Esophagus muscularis mucosa (tissue), 4 donors: ENCODE data around the gene MINK1. TPM values are rescaled to one million over a fixed set of nuclear protein-coding genes. Genes with fewer than 3 reads are reported as not detected.
A peak's percentile ranks its signal among the peaks of the same experiment; 100 is the strongest.

Experiments
- DNase-seq: peaks from one replicate; pipeline ENCODE4 v3.0.0-alpha.2; 2017; ENCODE audit errors: extremely low spot score
- H3K27ac ChIP-seq, 4 donors: fragments of 200-600 bp; sonication (generic); replicated peaks in 1 of 4; 1 replicate in 3 of 4; 2 replicates in 1 of 4; pipeline ENCODE4 v1.5.1; 2016 to 2019; ENCODE audit warnings: mild to moderate bottlenecking in 1 of 4
- H3K27me3 ChIP-seq, 4 donors: fragments of 200-600 bp; sonication (generic); one replicate each; pipeline versions ENCODE4 v1.5.1 to v1.6.0; 2016 to 2019
- H3K36me3 ChIP-seq, 4 donors: fragments of 200-600 bp; sonication (generic); one replicate each; pipeline ENCODE4 v1.5.1; 2016 to 2019
- H3K4me1 ChIP-seq, 4 donors: fragments of 200-600 bp; sonication (generic); one replicate each; pipeline ENCODE4 v1.5.1; 2016 to 2019
- H3K4me3 ChIP-seq, 4 donors: fragments of 200-600 bp; sonication (generic); 1 replicate in 2 of 4; 2 replicates in 2 of 4; pipeline ENCODE4 v1.5.1; 2016 to 2019; ENCODE audit warnings: mild to moderate bottlenecking in 4 of 4, moderate library complexity in 1 of 4
- H3K9me3 ChIP-seq, 4 donors: fragments of 200-600 bp; sonication (generic); 1 replicate in 3 of 4; 2 replicates in 1 of 4; pipeline ENCODE4 v1.5.1; 2016 to 2019
- EP300 ChIP-seq: sonication (generic); formaldehyde crosslinking; IDR thresholded peaks from one replicate; pipeline ENCODE4 v1.6.1; 2017; ENCODE audit warnings: antibody characterized with exemption
- POLR2A ChIP-seq: fragments of 450-650 bp; IDR thresholded peaks from one replicate; pipeline ENCODE4 v1.6.1; 2017; ENCODE audit warnings: antibody characterized with exemption, moderate library complexity, mild to moderate bottlenecking, low read depth
- POLR2AphosphoS5 ChIP-seq, 2 donors: sonication (generic); formaldehyde crosslinking; IDR thresholded peaks; one replicate each; pipeline ENCODE4 v1.6.1; 2017; ENCODE audit warnings: antibody characterized with exemption in 2 of 2
- WGBS: methylation state at CpG from one replicate; pipeline ENCODE4 v1.1.5; 2018; 5-methylcytosine and 5-hydroxymethylcytosine counted together
- intact Hi-C: fragments of 100-400 bp; cut with DNase I; formaldehyde crosslinking; loops from one replicate; pipeline ENCODE4 v1.15.1; 2023
- total RNA-seq, 4 donors: library from RNA; depleted of rRNA; stranded (reverse); fragments of >200 nt; gene quantifications; one replicate each; pipeline versions ENCODE4 v1.1.0 to v1.2.1, GENCODE V29; 2016
- TF ChIP-seq, protein P1 (sequence below), 3 experiments: fragments of 200-600 bp in 2 of 3; fragments of 450-650 bp in 1 of 3; sonication (generic) in 2 of 3; IDR thresholded peaks; one replicate each; pipeline ENCODE4 v1.5.1; 2017 to 2019; ENCODE audit warnings: antibody characterized with exemption in 3 of 3, mild to moderate bottlenecking in 2 of 3, moderate library complexity in 1 of 3

The MINK1 gene
- 10 to 100 TPM; 28.8 to 55.2 (median 38.8) TPM for total RNA-seq

DNA sequence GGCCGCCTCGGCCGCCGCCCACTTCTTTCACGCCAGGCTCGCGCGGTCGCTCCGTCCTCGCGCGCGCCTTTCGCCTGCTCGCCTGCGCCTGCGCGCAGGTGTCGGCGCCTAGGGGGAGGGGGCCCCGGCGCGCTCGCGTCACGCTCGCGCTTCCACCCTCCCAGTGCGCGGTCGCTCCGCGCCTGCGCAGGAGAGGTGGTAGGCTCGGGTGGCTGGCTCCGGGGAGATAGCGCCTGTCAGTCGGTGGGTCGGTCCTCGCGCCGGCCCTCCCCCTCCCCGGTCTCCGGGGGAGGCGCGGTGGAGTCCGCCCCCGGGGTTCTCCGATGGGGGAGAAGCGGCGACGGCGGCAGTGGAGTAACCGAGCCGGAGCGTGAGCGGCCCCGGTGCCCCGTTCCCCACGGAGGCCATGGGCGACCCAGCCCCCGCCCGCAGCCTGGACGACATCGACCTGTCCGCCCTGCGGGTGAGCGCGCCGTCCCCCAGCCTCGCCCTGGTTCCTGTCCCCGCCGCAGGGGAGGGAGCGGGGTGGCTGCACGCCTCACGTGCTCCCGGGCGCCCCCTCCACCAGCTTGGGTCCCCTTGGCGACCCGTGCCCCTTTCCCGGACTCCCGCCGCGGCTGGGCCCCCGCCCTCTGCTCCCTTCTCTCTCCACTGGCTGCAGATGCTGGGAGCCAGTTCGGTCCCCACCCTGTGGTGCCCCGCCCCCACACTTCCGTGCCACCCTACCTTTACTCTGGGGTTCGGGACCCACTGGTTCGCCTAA is at the start of gene MINK1:
Gene MINK1 (plus strand): TSS at position 163 of the 763 bp plus-strand sequence. CDS start 244 bp downstream, at position 407.
- Histone ChIP-seq H3K27ac (peak within 1 kb of the TSS; percentile 89 to 97 (median 92)), H3K36me3 (peaks cover 0 to 8% (median 0%) of the 10 kb centered on the region in 4 donors), H3K27me3 (no peaks in the 10 kb centered on the region), H3K4me3 (peak within 1 kb of the TSS; percentile 72 to 99 (median 89)), H3K9me3 (no peaks in the 10 kb centered on the region), H3K4me1 (peaks cover 35 to 49% (median 43%) of the 10 kb centered on the region in 4 donors)
- 1% methylated on average over 26 of the region's 91 CpGs for WGBS
- intact Hi-C loops: loop anchor here (10.0 kb wide), 1 partner anchor 51 kb away; no protein-coding TSS in a partner anchor
- DNase-seq: peak; percentile 94
- TF ChIP-seq POLR2A (peak; percentile 53), EP300 (no peak), POLR2AphosphoS5 (IDR thresholded peaks at IDR 0.05) (peak; percentile 82 to 92)
- TF ChIP-seq, protein P1, sequence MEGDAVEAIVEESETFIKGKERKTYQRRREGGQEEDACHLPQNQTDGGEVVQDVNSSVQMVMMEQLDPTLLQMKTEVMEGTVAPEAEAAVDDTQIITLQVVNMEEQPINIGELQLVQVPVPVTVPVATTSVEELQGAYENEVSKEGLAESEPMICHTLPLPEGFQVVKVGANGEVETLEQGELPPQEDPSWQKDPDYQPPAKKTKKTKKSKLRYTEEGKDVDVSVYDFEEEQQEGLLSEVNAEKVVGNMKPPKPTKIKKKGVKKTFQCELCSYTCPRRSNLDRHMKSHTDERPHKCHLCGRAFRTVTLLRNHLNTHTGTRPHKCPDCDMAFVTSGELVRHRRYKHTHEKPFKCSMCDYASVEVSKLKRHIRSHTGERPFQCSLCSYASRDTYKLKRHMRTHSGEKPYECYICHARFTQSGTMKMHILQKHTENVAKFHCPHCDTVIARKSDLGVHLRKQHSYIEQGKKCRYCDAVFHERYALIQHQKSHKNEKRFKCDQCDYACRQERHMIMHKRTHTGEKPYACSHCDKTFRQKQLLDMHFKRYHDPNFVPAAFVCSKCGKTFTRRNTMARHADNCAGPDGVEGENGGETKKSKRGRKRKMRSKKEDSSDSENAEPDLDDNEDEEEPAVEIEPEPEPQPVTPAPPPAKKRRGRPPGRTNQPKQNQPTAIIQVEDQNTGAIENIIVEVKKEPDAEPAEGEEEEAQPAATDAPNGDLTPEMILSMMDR (IDR thresholded peaks at IDR 0.05): peak in 1 of 3 experiments; percentile 15

DNA sequence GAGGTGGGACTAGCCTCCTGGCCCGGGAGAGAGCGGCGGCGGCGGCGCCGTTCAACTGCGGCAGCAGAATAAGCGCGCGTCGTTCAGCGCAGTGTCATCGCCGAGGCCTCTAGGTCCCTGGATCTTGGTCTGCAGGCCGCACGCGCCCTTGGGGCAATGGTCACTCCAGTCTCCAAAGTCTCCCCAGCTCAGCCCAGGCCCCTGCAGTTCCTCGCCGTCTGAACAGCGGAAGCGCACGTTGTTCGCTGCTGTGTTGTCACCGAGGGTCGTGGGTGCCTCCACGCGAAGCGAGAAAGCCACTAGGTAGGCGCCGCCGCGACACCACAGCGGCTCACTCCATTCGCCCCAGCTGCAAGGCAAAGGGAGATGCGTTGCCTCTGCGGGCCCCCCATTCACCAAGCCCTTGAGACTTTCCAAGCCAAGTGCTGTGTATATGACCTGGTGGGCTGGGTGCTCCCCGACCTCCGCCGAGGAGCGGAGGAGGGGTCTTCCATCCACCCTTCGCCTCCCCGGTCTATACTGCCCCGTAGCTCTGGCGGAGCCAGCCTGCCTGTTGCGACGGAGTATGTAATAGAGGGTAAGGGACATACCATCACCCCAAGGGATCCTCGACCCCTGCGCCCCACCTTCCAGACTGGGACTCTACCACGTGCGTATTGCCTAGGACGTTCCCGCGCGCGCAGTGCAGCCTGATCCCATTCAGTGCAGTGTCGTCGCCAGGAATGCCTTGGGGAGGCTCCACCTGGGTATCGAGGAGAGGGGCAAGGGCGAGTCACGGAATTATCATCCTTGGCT is 47.6 kb upstream of the MINK1 start:
- WGBS: 12% methylated on average over 29 of the region's 61 CpGs

DNA sequence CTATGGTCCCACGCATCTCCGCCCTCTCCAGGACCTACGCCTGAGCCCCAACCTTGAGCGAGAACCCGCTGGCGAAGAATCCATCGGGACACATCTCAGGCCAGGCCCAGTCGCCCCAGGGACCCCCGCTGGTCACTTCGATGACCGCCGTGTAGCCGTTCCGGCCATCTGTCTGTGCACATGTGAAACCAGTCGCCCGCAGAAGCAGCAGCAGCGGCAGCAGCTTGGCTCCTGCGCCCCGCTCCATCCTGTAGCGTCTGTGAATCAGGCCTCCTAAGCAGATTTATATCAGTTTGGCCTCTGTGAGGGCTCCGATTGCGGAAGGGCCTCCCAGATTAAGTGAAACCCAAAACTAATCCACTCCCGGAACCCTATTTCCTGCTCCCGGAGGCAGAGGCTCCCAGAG is 47.0 kb upstream of the MINK1 start, which contains the start of gene VMO1:
Gene VMO1 (minus strand): TSS at position 259 of the 406 bp plus-strand sequence. CDS start 12 bp downstream, at position 247.
- intact Hi-C loops: loop anchor here (2.0 kb wide), 1 partner anchor 103 kb away; no protein-coding TSS in a partner anchor
- H3K36me3 ChIP-seq: no peaks in the 10 kb centered on the region
- peak within 1 kb of the TSS; percentile 31 to 50 (median 42) for H3K4me3 ChIP-seq
- H3K9me3 ChIP-seq: no peaks in the 10 kb centered on the region
- H3K4me1 ChIP-seq: peaks cover 36 to 50% (median 49%) of the 10 kb centered on the region in 4 donors
- H3K27ac ChIP-seq: peak within 1 kb of the TSS in 1 of 4 donors; percentile 16
- no peak for DNase-seq
- peaks cover 0 to 47% (median 9%) of the 10 kb centered on the region in 4 donors for H3K27me3 ChIP-seq
- TF ChIP-seq EP300 (no peak), POLR2A (no peak), POLR2AphosphoS5 (IDR thresholded peaks at IDR 0.05) (no peak)
- TF ChIP-seq, protein P1 (IDR thresholded peaks at IDR 0.05): no peak
- WGBS: 0% methylated on average over 4 of the region's 24 CpGs

More for the DNA sequence above, 47.6 kb upstream of the MINK1 start:
- peak overlapping the region; percentile 31 to 50 (median 42) for H3K4me3 ChIP-seq
- no peaks in the 10 kb centered on the region for H3K36me3 ChIP-seq
- peaks cover 33 to 46% (median 45%) of the 10 kb centered on the region in 4 donors for H3K4me1 ChIP-seq
- DNase-seq: no peak
- H3K27ac ChIP-seq: no peak overlapping the region
- intact Hi-C loops: loop anchor here (2.0 kb wide), 1 partner anchor 103 kb away; no protein-coding TSS in a partner anchor
- H3K9me3 ChIP-seq: no peaks in the 10 kb centered on the region
- peaks cover 0 to 53% (median 11%) of the 10 kb centered on the region in 4 donors for H3K27me3 ChIP-seq
- TF ChIP-seq EP300: no peak
- TF ChIP-seq POLR2AphosphoS5 (IDR thresholded peaks at IDR 0.05): no peak
- no peak for TF ChIP-seq POLR2A
- TF ChIP-seq, protein P1 (IDR thresholded peaks at IDR 0.05): no peak

DNA sequence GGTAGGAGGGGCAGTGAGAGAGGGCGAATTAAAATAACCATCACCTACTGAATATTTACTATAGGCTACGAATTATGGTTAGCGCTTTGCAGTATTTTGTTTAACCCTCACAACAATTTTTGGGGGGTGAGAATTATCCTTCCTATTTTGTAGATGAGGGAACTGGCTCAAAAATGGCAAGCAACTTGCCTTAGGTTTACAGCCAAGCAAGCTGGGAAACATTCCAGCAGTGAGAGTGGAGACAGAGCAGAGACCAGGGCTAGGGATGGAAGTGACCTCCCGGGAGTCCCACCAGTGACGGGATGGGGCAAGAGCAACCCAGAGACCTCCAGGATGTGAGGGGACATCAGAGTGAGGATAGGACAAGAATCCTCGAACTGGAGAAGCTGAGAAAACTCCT is 46.6 kb upstream of the MINK1 start:
- H3K27me3 ChIP-seq: peaks cover 0 to 43% (median 7%) of the 10 kb centered on the region in 4 donors
- DNase-seq: no peak
- peaks cover 36 to 50% (median 49%) of the 10 kb centered on the region in 4 donors for H3K4me1 ChIP-seq
- intact Hi-C loops: loop anchor here (2.0 kb wide), 1 partner anchor 102 kb away; no protein-coding TSS in a partner anchor
- peak overlapping the region; percentile 31 to 50 (median 42) for H3K4me3 ChIP-seq
- H3K9me3 ChIP-seq: no peaks in the 10 kb centered on the region
- TF ChIP-seq POLR2A: no peak
- no peak for TF ChIP-seq EP300
- TF ChIP-seq POLR2AphosphoS5 (IDR thresholded peaks at IDR 0.05): no peak
- TF ChIP-seq, protein P1 (IDR thresholded peaks at IDR 0.05): no peak
- H3K27ac ChIP-seq: peak overlapping the region in 1 of 4 donors; percentile 16
- WGBS: 18% methylated on average over 6 of the region's 6 CpGs
- no peaks in the 10 kb centered on the region for H3K36me3 ChIP-seq
